WERI-Rb-1 (cell line): ENCODE measurements around the gene PHACTR1.

Experiments used
- DNase-seq: peaks from one replicate; pipeline ENCODE4 v3.0.0-alpha.2; 2020
- H3K27ac ChIP-seq: fragments of 250-450 bp; sonication (Bioruptor Pico); 2 replicates; pipeline ENCODE4 v1.5.1; 2020; ENCODE audit warnings: mild to moderate bottlenecking, moderate library complexity
- H3K27me3 ChIP-seq: fragments of 250-450 bp; sonication (Bioruptor Pico); 2 replicates; pipeline ENCODE4 v1.5.1; 2021; ENCODE audit warnings: mild to moderate bottlenecking, low read depth, moderate library complexity; ENCODE audit not compliant: insufficient read depth, severe bottlenecking
- H3K36me3 ChIP-seq: fragments of 250-450 bp; sonication (Bioruptor Pico); 2 replicates; pipeline ENCODE4 v1.5.1; 2020; ENCODE audit warnings: mild to moderate bottlenecking, moderate library complexity
- H3K4me3 ChIP-seq: 2 replicates; pipeline ENCODE4 v1.5.1; 2011; ENCODE audit warnings: low read depth, mild to moderate bottlenecking, control low read depth, low read length
- H3K9me3 ChIP-seq: fragments of 250-450 bp; sonication (Bioruptor Pico); 2 replicates; pipeline ENCODE4 v1.5.1; 2021; ENCODE audit warnings: mild to moderate bottlenecking, moderate library complexity; ENCODE audit not compliant: severe bottlenecking
- CTCF ChIP-seq: IDR thresholded peaks from 2 replicates; pipeline ENCODE4 v1.5.1; 2011; ENCODE audit warnings: low read depth, mild to moderate bottlenecking, control low read depth, inconsistent platforms, low read length

Gene PHACTR1

DNA sequence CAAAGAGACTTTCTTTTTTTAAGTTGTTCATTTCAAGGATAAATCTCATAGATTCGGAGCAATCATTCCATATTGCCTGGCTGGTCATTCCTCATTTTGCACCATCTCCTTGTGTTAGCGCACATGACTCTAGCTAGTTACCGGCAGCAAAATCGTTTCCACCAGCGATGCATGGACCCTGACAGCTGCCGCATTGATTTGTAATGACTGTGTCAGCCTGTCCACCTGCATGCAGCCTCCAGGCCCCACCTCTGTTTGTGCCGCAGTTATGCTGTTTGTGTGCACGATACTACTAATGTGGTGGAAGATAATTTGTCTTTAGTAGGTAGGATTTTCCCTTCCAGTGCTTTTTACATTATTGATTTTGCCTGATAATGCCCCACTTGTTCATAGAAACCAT, 447.7 kb downstream of the PHACTR1 start:
- Histone ChIP-seq H3K9me3 (no peaks in the 10 kb centered on the region), H3K27ac (no peak overlapping the region), H3K36me3 (no peaks in the 10 kb centered on the region), H3K27me3 (no peaks in the 10 kb centered on the region), H3K4me3 (no peak overlapping the region)
- DNase-seq = no peak
- TF ChIP-seq CTCF = no peak

DNA sequence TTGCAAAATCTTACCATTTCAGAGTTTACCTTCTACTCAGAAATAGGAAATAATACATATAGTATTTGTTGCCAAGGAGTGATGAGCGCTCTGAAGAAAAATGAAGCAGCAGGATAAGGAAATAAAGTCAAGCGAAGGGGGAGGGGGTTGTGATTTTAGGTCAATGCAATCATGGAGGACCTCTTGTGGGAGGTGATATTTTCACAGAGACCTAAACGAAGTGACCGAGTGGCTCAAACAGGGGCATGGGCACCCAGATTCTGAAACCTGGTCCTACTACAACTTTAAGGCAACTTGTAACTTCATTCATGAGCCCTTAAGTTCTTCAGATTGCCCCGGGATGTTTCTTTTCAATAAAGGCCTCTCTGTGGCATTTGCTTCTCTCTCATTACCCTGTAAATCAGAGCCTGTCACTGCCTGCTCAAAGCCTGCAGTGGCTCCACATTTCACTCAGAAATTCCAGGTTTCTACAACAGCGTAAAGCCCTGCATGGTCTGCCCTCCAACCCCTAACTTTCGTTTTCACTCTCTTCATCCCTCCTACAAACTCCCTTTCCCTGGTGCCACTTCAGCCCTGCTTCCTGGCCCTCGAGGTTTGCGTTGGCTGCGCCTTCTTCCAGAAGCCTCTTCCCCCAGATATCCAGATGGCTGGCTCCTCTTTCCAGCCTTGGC, 449.1 kb downstream of the PHACTR1 start:
- no peaks in the 10 kb centered on the region for H3K36me3 ChIP-seq
- DNase-seq = no peak
- no peaks in the 10 kb centered on the region for H3K9me3 ChIP-seq
- no peak overlapping the region for H3K27ac ChIP-seq
- TF ChIP-seq CTCF = no peak
- no peaks in the 10 kb centered on the region for H3K27me3 ChIP-seq
- H3K4me3 ChIP-seq = no peak overlapping the region

DNA sequence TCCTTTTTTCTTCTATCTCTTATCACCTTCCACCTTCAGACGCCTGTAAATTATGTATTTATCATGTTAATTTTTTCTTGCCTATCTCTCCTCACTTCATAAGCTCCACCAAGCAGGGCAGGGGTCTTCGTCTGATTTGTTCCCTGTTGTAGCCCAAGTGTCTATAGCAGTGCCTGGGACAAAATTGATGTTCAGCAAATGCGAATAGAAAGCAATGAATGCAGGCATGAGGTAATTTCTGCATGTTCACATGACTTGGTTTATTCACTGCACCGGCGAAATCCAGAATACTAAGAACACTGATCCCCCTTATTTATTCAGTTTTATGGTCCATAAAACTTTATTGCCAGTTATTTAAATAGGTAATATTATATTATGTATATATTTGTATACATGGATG, 449.7 kb downstream of the PHACTR1 start:
- Histone ChIP-seq H3K9me3 (no peaks in the 10 kb centered on the region), H3K4me3 (no peak overlapping the region), H3K27me3 (no peaks in the 10 kb centered on the region), H3K27ac (no peak overlapping the region), H3K36me3 (no peaks in the 10 kb centered on the region)
- no peak for TF ChIP-seq CTCF
- no peak for DNase-seq

DNA sequence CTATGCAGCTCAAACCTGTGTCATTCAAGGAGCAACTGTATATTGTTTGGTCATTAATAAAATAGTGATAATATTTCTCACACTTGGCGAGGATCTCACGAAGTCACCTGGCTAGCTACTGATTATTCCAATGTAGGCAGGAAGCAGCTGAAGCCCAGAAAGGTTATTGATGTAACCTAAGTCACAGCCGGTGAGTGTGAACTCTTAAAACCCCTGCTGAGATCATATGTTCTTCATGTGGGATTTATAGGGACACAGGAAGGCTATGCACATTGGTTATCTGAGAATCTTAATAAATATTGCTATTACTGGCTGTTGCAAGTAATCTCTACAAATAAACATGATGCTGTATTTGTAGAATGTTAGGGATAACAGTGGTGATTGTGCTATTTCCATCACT, 450.3 kb downstream of the PHACTR1 start:
- Histone ChIP-seq H3K27me3 (no peaks in the 10 kb centered on the region), H3K4me3 (no peak overlapping the region), H3K9me3 (no peaks in the 10 kb centered on the region), H3K27ac (no peak overlapping the region), H3K36me3 (no peaks in the 10 kb centered on the region)
- DNase-seq = no peak
- TF ChIP-seq CTCF = no peak

- no peaks in the 10 kb centered on the region for H3K9me3 ChIP-seq
- no peaks in the 10 kb centered on the region for H3K27me3 ChIP-seq
- H3K4me3 ChIP-seq = no peak overlapping the region
- H3K36me3 ChIP-seq = no peaks in the 10 kb centered on the region
- no peak for DNase-seq
- no peak for TF ChIP-seq CTCF
- no peak overlapping the region for H3K27ac ChIP-seq
Observed at GRCh38 chr6:13172291-13172690, 455.7 kb downstream of the PHACTR1 start.

DNA sequence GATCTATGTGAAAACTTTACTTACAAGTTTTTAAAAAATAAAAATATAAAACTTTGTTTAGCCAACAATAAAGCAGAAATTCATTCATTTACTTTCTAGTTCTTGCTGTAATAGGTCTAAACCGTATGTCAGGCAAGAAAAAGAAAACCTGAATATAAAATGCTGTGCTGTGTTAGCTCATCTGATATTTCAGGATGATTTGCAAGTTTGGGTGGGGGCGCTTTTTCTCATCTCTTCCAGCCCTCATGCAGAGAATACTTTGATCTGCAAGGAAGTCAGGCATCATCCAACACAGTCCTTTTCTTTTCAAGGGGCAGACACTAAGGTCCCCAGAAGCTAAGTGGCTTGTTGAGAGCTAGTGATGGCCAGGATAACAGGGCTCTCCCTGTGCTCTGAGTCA, 458.5 kb downstream of the PHACTR1 start:
- H3K9me3 ChIP-seq = no peaks in the 10 kb centered on the region
- no peak overlapping the region for H3K4me3 ChIP-seq
- no peaks in the 10 kb centered on the region for H3K27me3 ChIP-seq
- H3K27ac ChIP-seq = no peak overlapping the region
- no peak for TF ChIP-seq CTCF
- no peak for DNase-seq
- no peaks in the 10 kb centered on the region for H3K36me3 ChIP-seq
